Stimulated activated CD4-positive, alpha-beta T cell treated with anti-CD3 and anti-CD28 coated beads, TNF-alpha, amount 100 ng/mL, for 48 hours (primary cell): ENCODE measurements around the gene KCNE2.

ENCODE experiments used
- DNase-seq, 3 donors: peaks; one replicate each; pipeline ENCODE4 v3.0.0-alpha.2; 2020; ENCODE audit warnings: low read depth in 3 of 3

KCNE2 gene, protein sequence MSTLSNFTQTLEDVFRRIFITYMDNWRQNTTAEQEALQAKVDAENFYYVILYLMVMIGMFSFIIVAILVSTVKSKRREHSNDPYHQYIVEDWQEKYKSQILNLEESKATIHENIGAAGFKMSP

DNA sequence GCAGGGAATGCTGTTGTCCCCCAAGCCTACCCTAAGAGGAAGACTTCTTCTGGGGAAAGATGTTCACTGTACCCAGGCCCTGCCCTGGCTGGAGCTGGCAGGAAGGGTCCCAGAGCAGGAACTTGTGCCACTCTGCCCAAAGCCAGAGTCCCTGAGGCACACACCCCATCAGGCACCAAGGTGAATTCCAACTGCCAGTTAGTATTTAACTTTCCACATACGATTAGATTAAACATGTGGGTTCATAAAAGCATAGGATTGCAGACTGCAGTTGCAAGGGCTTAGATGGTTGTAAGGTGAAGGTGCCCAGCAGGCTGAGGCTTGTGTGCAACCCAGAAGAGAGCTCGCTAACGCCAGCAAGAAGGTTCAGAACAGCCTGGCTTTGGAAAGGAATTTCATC is at the start of gene KCNE2:
Gene KCNE2, plus strand, starts transcription at position 274 of the 400 bp plus-strand sequence. CDS start 6,473 bp downstream, outside the sequence.
- DNase-seq, result no peak

DNA sequence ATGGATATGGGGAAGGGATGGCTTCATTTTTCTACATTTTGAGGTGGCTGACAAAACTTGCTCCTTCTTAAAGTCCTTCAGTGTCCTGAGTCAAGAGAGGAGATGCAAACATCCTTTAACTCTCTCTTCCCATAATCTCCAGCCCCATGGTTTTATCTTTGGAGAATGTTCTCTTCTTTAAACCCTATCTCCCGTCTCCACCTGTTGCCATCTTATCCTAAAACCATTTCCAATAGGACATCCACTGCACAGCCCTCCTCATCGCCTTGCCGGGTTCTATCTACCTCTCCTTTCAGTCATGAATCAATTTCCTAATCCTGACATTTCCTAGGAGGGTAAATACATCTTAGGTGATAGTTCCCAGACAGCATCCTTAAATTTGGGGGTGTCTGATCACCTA is 44.2 kb upstream of the KCNE2 start:
- no peak for DNase-seq

DNA sequence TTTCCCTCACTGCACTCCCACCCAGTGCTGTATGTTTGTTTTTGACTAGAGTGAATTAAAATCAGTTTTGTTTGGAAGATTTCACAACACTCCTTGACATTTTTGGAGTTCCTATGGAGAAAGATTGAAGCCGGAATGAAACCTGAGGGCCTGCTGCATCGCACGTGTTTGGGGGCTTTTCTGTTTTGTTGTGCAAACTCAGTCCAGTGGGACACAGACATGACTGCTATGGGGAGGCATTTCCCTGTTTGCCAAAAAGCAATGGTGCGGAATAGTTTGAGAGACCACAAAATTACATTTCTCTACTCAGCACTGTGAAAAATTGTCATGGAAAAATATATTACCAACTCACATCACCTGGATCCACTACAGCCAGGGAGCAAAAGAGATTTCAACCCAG is 43.8 kb upstream of the KCNE2 start:
- no peak for DNase-seq

DNA sequence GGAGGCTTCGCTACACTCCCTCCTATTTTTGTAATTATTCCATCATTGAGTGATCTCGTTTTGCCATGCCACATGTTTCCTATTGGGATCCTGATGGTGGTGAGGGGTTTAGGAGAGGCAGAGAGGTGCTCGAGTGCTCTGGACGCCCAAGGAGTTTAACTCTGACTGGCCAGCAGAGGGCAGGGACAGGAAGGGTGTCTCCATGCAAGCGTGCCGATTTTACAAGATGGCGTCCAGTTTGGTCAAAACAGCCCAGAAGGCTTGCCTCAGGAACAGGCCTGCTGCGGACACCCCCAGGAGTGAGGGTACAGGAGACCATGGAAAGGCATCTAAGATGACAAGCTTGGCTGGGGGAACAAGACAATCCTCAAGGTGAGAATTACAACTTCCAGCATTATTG is 33.8 kb upstream of the KCNE2 start:
- DNase-seq, result no peak

DNA sequence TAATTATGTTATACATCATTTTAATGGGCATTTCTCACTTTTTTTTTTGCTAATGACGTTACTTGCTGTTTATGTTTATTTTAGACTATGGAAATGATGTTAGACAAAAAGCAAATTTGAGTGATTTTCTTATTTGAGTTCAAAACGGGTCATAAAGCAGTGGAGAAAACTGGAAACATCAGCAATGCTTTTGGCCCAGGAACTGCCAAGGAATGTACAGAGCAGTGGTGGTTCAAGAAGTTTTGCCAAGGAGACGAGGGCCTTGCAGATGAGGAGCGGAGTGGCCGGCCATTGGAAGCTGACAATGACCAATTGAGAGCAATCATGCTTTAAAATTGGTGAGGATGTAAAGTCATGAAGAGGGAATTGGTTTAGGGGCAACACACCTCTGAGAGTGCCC is 32.1 kb upstream of the KCNE2 start:
- no peak for DNase-seq

DNA sequence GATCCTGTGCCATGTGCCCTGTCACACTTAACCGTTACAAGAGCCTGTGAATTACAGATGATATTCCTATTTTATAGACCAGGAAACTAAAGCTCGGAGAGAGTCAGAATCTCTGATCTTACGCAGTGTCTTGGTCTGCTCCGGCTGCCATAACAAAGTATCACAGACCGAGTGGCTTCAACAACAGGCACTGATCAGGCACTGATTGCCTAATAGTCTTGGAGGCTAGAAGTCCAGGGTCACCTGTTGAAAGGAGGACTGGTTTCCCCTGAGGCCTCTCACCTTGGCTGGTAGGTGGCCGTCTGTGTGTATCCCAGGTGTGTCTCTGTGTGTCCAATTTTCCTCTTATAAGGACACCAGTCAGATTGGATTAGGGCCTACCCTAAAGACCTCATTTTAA is 31.5 kb upstream of the KCNE2 start:
- no peak for DNase-seq

DNA sequence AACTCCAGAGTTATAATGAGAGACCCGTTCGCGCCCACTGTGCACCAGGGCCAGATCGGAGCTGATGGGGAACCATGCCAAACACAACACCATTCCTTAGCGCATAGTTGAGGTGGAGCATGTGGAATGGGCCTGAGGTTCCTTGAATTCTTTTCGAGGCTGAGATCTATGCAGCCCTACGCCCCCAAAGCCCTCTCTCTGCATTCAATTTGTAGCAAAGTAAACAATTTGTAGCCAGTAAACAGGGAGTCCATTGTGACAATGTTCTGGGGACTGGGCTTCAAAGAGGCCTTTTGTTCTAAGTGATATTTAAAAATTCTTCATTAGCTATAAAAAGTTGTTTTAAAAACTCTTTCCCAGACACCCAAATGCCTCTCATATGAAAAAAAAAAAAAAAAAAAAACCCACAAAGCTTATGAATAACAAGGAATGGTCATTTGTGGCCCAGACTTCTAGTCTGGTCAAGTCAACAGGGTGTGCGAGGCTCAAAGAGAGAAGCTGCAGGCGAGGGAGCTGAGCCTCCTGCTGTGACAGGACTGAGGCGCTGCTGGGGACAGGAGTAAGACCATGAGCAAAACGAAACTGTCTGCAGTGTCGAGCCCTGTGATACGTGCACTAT is 30.6 kb upstream of the KCNE2 start:
- no peak for DNase-seq

DNA sequence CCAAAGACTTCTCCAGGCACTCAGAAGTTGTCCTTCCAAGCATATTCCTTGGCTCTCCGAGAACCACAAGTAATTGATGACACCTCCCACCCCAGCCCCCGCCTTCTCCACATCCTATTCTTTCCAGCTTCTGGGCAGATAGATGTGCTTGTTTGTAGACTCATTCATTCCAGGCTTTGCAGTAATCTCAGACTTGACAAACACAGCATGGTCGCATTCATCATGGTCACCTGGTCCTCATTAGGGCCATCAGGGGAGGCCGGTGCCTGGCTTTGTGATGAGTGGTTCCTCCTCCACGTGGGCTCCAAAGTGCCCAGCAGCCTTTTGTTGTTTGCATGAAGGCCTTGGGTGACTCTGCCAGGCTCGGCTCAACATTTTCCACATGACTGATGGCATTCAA is 28.5 kb upstream of the KCNE2 start:
- no peak for DNase-seq

DNA sequence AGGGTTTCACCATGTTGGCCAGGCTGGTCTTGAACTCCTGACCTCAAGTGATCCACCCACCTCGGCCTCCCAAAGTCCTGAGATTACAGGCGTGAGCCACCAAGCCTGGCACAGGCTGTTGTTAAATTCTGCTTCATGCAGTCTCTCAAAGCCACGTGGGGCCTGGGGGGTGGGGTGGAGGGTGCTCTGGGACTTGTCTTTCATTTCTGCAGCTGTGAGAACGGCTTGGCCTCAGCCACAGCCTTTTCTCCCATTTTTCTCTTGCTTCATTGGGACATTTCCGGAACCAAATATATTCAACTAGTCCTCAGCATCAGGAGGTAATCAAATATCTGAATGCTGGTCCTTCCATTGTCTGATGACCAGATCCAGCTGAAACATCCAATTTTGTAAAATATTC is 27.6 kb upstream of the KCNE2 start:
- no peak for DNase-seq

DNA sequence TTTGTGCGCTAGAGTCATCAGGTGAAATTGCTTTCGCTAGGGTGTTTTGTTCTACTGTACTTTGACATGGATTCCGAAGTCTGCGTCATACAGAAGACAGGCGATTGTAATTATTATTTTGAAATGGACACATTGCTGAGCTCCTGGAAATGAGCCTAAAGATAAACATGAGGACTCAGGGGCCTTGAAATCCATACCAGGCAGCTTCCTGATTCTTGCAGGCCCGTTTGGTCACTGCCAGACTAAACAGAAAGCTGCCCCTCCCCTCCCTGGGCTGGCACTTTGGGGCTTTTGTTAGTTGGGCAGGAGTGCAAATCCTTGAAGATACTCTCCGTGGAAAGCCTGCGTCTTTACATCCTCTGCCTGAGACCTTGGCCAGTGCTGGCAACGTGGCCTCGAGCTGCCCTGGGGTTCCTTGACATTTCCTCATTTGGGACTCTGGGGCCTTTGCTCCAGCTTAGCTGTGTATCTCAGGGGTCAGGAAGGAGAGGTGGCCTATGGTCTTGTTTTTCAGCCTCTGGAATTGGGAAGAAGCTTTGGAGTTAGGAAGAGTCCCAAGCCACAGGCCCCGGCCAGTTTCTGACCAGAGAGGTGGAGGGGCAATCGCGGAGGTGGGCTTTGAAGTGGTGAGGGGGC is 26.9 kb upstream of the KCNE2 start:
- DNase-seq, result no peak

DNA sequence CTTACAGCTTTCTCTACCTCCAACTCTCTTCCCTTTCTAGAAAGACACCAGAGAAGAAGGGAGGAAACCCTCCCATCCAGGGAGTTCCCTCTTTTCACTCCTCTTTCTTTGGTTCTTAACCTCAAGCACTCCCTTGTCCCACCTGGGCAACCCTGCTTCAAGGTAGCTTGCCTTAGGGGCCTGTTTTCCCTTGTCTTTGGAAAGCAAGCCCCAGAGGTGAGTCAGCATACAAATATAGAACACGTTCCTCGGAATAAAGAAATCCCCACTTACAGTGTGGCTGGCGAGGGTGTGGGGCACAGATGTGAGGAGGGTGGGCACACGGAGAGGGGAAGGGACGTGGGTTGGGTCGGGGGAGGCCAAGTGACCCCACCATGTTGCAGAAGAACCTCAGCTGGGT is 26.1 kb upstream of the KCNE2 start:
- DNase-seq, result no peak

DNA sequence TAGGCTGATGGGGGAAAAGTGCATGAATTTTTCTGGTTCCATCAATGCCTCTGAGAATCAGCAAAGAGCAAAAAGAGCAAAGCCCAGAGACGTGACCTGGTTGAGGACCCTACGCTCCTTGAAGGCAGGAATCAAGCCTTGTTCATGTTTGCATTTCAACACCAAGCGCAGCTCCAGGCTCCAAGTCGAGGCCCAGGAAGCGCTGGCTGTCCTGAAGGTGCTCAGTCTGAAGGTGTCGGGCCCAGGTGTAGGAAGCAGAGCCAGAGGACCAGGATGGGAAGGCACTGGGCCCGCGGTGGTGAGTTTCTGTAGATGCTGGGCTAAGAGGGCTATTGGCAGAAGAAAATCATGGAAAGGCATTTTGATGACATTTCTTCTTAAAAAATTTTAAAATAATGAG is 25.6 kb upstream of the KCNE2 start:
- no peak for DNase-seq

DNA sequence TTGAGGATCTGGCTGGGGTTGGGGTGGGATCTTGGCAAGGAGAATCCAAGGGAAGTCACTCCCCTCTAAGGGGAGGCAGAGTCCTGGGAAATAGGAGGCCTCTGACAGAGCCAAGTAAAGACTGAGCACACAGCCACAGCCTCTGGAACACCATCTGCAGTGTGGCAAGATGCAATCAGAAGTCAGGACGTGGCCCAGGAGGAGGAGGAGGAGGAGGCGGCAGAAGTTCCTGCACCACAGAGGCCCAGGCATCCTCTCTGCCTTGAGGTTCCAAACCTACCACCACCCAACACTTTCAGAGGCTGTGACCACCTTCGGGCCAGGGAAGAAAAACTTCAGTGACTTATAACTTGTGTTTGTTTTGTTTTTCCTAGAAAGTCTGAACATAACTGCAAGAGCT is 23.7 kb upstream of the KCNE2 start:
- no peak for DNase-seq

DNA sequence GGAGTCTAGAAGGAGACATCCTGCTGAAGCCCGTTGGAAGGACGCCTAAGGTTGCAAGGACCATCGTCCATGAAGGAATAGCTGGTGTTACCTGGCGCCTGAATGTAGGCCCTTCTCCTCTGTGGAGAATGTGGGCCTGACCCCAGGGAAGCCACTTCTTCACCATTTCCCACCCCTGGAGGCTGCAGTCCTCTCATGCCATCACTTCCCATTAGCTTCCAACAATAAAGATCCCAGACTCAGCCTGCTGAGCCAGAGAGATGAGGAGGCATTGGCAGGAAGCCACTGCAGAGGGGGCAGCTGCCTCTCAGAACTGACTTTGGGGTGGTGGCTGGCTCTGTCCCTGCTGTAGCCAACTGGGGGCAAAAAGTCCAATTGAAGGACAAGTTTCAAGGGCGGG is 21.3 kb upstream of the KCNE2 start:
- no peak for DNase-seq

DNA sequence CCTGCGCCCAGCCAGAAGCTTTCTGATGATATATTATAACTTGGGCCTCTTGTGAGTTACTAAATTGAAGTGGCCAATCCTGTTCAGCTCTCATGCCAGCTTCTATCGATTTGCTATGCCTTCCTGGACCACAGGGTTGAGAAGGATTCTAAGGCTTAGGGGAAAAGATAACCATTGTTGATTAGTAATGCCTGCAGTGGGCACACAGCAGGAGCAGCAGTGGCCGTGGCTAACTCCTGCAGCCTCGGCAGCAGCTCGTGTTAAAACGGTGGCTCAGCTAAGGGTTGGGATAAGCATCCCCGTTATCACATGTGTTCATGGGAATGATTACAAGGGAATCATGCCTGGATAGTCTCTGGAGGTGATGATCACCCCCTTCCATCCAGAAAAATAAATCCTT is 20.5 kb upstream of the KCNE2 start:
- no peak for DNase-seq

DNA sequence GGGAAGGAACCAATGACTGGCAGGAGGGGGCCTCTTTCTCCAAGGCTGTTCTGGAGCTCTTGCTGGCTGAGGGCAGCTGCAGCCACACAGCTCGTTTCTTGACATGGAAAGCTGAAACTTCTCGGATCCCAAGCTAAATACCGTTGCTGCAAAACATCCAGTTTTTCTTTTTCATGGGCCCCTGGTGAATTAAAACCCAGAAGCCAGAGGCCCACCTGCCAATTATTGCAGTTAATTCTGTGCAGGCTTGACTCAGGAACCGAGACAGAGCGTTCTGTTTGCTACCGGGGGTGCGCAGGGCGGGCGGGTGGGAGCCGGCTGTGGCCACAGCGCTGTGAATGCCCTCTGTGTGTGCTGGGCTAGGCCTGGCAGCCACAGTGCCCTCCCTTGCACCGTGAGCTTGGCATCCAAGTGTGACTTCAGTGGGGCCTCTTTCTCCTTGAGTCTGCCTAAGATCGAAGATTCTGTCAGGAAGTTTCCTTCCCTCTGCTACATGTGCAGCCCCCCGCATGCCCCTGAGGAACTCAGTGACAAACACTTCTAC is 19.9 kb upstream of the KCNE2 start:
- DNase-seq, result no peak

DNA sequence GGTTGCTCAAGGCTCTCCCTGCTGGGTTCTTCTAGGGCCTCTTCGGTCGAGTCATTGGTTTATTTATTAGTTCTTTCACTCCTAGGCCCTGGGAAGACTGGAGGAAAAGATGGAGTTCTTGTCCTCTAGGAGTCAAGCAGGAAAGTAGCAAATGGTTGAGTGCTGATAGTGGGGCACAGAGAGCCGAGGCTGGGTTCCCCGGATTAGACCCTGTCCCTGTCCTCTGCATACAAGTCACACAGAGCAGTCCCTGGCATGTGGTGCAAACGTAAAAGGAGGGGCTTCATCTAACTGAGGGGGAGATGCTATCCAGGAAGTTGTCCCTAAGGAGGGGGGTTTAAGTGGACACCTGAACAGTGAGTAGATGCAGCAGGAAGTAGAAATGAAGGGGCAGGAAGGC is 19.2 kb upstream of the KCNE2 start:
- DNase-seq, result no peak

DNA sequence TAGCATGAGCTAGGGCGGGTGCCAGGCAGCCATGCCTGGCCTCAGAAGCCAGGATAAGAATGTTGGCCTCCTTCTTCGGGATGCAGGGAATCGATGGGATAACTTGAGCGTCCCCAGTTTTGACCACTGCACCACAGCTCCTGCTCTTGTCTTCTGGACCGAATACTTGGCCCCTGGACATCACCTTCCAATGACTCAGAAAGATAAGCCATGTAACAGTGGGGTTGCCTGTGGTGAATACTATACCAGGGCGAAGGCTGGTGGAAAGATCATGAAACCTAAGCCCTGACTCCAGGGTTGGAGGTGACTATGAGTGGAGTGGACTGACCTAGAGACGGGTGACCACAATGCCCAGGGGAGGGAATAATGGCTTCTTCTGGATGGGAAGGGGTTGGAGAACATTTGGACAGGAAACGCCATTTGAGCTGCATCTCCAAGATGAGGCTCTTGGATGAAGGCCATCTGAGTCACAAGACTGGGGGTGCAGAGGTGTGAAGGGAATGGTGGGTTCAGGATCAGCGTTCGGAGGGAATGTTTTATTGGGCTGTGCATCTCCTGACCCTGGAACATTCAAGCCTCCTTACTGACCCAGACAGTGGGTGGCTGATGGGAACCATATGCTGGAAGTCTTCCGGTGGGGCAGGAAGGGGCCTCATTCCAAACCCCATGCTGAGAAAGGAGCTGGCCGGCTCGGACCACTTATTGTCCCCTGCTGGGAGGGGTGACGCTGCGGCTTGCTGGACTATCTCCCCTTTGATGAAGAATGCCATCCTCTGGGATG is 18.5 kb upstream of the KCNE2 start:
- DNase-seq, result no peak

DNA sequence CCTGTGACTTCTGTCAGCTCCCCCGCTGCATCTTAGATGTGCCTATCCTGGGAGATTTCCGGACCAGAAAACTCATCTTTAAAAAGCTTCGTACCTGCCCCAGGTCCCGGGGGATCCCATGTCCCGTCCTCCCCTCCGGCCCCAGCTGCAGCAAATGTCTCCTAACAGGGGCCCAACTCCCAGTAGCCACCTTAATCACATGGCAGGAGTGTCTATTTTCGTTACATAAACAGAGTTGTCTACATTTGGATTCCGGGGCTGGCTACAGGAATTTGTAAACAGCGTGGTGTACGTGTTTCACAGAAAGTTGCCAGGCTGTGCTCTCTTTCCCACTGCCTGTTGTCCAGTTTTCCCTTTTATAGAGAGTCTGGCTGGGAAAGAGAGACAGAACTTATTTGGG is 17.9 kb upstream of the KCNE2 start:
- no peak for DNase-seq

DNA sequence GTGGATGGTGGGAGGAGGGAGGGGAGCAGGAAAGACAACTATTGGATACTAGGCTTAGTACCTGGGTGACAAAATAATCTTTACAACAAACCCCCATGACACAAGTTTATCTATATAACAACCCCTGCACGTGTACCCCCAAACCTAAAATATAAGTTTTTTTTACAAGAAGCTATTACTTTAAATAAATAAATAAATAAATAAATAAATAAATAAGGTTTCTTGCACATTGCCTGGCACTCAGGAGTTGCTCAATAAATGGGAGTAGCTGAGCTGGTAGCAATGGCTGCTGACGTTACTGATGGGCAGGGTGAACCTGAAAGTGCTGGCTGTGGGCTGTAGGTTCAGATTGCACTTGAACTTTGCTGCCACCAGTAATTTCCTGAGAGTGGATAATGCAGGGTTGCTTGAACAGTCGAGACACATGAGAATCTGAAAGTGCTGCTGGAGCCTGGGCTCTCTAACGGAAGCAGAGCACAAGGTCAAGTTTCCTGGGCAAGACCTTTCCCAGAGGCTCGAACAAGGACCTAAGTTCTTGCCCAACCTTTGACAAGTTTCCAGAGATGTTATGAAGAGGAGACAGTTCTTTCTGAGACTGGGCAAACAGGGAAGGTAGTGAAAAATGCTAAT is 14.8 kb upstream of the KCNE2 start:
- DNase-seq, result no peak

DNA sequence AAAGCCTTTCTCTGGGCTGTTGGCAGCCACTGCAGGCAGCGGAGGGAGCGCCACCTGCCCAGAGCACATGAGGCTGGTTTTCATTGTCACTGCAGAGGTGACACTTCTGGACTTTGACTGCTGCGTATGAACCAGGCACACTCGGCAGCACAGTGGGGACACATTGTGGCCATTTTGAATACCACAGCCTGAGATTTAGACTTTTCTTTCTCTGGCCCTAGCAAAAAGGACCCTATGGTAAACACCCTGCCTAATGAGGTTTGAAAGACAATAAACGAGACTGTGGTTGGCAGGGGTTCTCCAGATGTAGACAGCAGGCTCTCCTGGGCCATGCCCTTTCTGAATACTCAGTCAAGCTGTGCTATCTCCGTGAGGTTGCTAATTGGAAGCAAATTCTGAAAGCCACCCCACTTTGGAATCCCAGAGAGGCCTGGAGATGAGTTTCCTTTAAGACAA is 12.0 kb upstream of the KCNE2 start:
- DNase-seq, result peak in 2 of 3 donors; percentile 3 to 5

DNA sequence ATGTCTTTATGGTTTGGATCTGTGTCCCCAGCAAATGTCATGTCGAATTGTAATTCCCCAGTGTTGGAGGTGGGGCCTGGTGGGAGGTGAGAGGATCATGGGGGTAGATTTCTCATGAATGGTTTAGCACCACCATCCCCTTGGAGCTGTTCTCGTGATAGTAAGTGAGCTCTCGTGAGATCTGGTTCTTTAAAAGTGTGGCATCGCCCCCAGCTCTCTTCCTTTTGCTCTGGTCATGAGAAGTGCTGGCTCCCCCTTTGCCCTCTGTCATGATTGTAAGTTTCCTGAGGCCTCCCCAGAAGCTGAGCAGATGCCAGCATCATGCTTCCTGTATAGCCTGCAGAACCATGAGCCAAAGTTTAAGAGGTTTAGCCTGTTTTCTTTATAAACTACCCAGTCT is 11.2 kb upstream of the KCNE2 start:
- DNase-seq, result no peak
